Transverse colon (tissue), 3 donors: ENCODE data around the gene ALDH1A2.

ENCODE experiments used
- CTCF ChIP-seq, 5 experiments: fragments of 200-600 bp in 3 of 5; fragments of 450-650 bp in 2 of 5; sonication (generic) in 3 of 5; IDR thresholded peaks; 1 replicate in 2 of 5; 2 replicates in 3 of 5; pipeline ENCODE4 v1.5.1; 2016 to 2017; ENCODE audit warnings: antibody characterized with exemption in 5 of 5, inconsistent platforms in 3 of 5, mild to moderate bottlenecking in 2 of 5, moderate library complexity in 1 of 5
- EP300 ChIP-seq: sonication (generic); formaldehyde crosslinking; IDR thresholded peaks from one replicate; pipeline ENCODE4 v1.6.1; 2017; ENCODE audit warnings: antibody characterized with exemption, low read depth
- POLR2A ChIP-seq: fragments of 450-650 bp; IDR thresholded peaks from one replicate; pipeline ENCODE4 v1.6.1; 2016; ENCODE audit warnings: antibody characterized with exemption, mild to moderate bottlenecking, moderate library complexity

DNA sequence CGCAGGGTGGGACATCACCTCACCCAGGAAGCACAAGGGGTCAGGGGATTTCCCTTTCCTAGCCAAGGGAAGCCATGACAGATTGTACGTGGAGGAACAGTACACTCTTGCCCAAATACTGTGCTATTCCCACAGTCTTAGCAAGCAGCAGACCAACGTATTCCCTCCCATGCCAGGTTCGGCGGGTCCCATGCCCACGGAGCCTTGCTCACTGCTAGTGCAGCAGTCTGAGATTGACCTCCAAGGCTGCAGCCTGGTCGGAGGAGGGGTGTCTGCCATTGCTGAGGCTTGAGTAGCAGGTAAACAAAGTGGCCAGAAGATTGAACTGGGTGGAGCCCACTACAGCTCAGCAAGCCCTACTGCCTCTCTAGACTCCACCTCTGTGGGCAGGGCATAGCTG is 39.0 kb downstream of the ALDH1A2 start:
- TF ChIP-seq POLR2A (no peak), CTCF (IDR thresholded peaks at IDR 0.05) (no peak), EP300 (no peak)
